SK-N-SH (cell line): ENCODE measurements around the gene LRMDA.

Source experiments
- POLR2AphosphoS5 ChIP-seq: IDR thresholded peaks from 2 replicates; pipeline ENCODE4 v1.6.1; 2012; ENCODE audit warnings: low read depth, low read length
- TAF1 ChIP-seq: IDR thresholded peaks from 2 replicates; pipeline ENCODE4 v1.6.1; 2012; ENCODE audit warnings: low read depth, mild to moderate bottlenecking, low read length, moderate library complexity, borderline replicate concordance
- YY1 ChIP-seq: IDR thresholded peaks from 2 replicates; pipeline ENCODE4 v1.4.0; 2012; ENCODE audit warnings: low read depth, mild to moderate bottlenecking
- TF ChIP-seq, protein P1 (sequence below): fragments of 200-600 bp; sonication (generic); IDR thresholded peaks from 2 replicates; pipeline ENCODE4 v1.6.1; 2017; ENCODE audit warnings: antibody characterized with exemption, mild to moderate bottlenecking, moderate library complexity
- TF ChIP-seq, protein P2 (sequence below): IDR thresholded peaks from 2 replicates; pipeline ENCODE4 v1.4.0; 2012; ENCODE audit warnings: low read depth

- TF ChIP-seq, protein P1, sequence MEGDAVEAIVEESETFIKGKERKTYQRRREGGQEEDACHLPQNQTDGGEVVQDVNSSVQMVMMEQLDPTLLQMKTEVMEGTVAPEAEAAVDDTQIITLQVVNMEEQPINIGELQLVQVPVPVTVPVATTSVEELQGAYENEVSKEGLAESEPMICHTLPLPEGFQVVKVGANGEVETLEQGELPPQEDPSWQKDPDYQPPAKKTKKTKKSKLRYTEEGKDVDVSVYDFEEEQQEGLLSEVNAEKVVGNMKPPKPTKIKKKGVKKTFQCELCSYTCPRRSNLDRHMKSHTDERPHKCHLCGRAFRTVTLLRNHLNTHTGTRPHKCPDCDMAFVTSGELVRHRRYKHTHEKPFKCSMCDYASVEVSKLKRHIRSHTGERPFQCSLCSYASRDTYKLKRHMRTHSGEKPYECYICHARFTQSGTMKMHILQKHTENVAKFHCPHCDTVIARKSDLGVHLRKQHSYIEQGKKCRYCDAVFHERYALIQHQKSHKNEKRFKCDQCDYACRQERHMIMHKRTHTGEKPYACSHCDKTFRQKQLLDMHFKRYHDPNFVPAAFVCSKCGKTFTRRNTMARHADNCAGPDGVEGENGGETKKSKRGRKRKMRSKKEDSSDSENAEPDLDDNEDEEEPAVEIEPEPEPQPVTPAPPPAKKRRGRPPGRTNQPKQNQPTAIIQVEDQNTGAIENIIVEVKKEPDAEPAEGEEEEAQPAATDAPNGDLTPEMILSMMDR: no peak
- no peak for TF ChIP-seq POLR2AphosphoS5
- no peak for TF ChIP-seq YY1
- TF ChIP-seq, protein P2, sequence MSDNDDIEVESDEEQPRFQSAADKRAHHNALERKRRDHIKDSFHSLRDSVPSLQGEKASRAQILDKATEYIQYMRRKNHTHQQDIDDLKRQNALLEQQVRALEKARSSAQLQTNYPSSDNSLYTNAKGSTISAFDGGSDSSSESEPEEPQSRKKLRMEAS: no peak
- TF ChIP-seq TAF1: no peak
Observed at GRCh38 chr10:76009531-76009930, 578.1 kb downstream of the LRMDA start.
